Nephron progenitor cell (in vitro differentiated cells): ENCODE measurements around the gene CARD8.
"Not testable (repeated sequence)": the region's sequence is repeated elsewhere in the genome, so short reads cannot be mapped to it uniquely, and the experiment has no call there.

Experiments used
- DNase-seq: peaks from one replicate; pipeline ENCODE4 v3.0.0; 2021
- H3K27ac Mint-ChIP-seq: 2 replicates; pipeline ENCODE4 v1.8.0; 2021; ENCODE audit warnings: mild to moderate bottlenecking, moderate library complexity, mixed read lengths
- H3K27me3 Mint-ChIP-seq: 2 replicates; pipeline ENCODE4 v1.8.0; 2021; ENCODE audit warnings: mild to moderate bottlenecking, low read depth, mixed read lengths; ENCODE audit not compliant: poor library complexity
- H3K36me3 Mint-ChIP-seq: 2 replicates; pipeline ENCODE4 v1.8.0; 2021; ENCODE audit warnings: low read depth, mixed read lengths
- H3K4me1 Mint-ChIP-seq: 2 replicates; pipeline ENCODE4 v1.8.0; 2021; ENCODE audit warnings: mixed read lengths
- H3K4me3 Mint-ChIP-seq: 2 replicates; pipeline ENCODE4 v1.8.0; 2021; ENCODE audit warnings: mild to moderate bottlenecking, moderate library complexity, mixed read lengths
- H3K9me3 Mint-ChIP-seq: 2 replicates; pipeline ENCODE4 v1.8.0; 2021; ENCODE audit warnings: mild to moderate bottlenecking, moderate library complexity, mixed read lengths
- CTCF ChIP-seq: fragments of 200-600 bp; sonication (generic); IDR thresholded peaks from 2 replicates; pipeline ENCODE4 v1.5.0; 2021; ENCODE audit warnings: antibody characterized with exemption

The CARD8 gene

DNA sequence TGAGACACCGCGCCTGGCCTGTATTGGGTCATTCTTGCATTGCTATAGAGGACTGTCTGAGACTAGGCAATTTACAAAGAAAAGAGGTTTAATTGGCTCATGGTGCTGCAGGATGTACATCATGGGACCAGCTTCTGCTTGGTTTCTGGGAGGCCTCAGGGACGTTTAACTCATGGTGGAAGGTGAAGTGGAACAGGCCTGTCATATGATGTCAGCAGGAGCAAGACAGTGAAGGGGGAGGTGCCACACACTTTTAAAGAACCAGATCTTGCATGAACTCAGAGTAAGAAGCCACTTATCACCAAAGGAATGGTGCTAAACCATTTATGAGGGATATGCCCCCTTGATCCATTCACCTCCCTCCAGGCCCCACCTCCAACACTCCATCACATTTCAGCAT is 18.7 kb downstream of the CARD8 start:
- H3K27me3 Mint-ChIP-seq: no peaks in the 10 kb centered on the region
- H3K4me1 Mint-ChIP-seq: no peaks in the 10 kb centered on the region
- no peak for TF ChIP-seq CTCF
- DNase-seq: no peak
- H3K27ac Mint-ChIP-seq: no peak overlapping the region
- H3K4me3 Mint-ChIP-seq: no peak overlapping the region
- H3K36me3 Mint-ChIP-seq: peaks cover 82% of the 10 kb centered on the region
- H3K9me3 Mint-ChIP-seq: no peaks in the 10 kb centered on the region

GRCh38 chr19:48230555-48231129 is 25.1 kb downstream of the CARD8 start:
- H3K4me1 Mint-ChIP-seq: no peaks in the 10 kb centered on the region
- H3K27ac Mint-ChIP-seq: no peak overlapping the region
- TF ChIP-seq CTCF: no peak
- no peak for DNase-seq
- no peak overlapping the region for H3K4me3 Mint-ChIP-seq
- H3K36me3 Mint-ChIP-seq: peaks cover 82% of the 10 kb centered on the region
- peaks cover 17% of the 10 kb centered on the region for H3K9me3 Mint-ChIP-seq
- H3K27me3 Mint-ChIP-seq: peaks cover 4% of the 10 kb centered on the region

- no peak for TF ChIP-seq CTCF
- Mint-ChIP-seq H3K4me3 (no peak overlapping the region), H3K4me1 (peaks cover 11% of the 10 kb centered on the region), H3K27me3 (peaks cover 6% of the 10 kb centered on the region), H3K9me3 (no peaks in the 10 kb centered on the region), H3K36me3 (peaks cover 43% of the 10 kb centered on the region), H3K27ac (no peak overlapping the region)
- DNase-seq: no peak
Observed at GRCh38 chr19:48221628-48222027, 34.1 kb downstream of the CARD8 start.

GRCh38 chr19:48220784-48221183 is 34.9 kb downstream of the CARD8 start:
- peaks cover 11% of the 10 kb centered on the region for H3K4me1 Mint-ChIP-seq
- not testable (repeated sequence) for H3K9me3 Mint-ChIP-seq, H3K27me3 Mint-ChIP-seq

DNA sequence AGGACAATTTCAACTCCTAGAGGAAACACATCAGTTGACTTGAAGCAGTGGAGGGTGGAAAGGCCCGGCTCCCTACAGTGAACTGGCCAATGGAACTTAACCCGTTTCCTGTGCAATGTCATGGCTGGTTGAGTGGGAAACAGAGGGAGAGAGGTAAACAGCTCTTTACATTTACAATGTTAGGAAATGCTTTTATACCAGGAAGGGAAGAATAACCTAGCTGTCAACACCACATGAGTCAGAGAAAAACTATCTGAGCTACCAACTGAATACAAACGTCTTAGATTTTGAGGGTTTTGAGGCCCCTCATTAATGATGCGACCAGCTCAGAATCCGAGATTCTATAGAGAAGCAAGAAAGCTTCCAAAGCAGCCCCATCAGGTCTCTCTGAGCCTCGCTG is 36.7 kb downstream of the CARD8 start:
- H3K27me3 Mint-ChIP-seq: peaks cover 3% of the 10 kb centered on the region
- DNase-seq: no peak
- H3K9me3 Mint-ChIP-seq: no peaks in the 10 kb centered on the region
- H3K36me3 Mint-ChIP-seq: peaks cover 47% of the 10 kb centered on the region
- peak overlapping the region; percentile 81 for H3K27ac Mint-ChIP-seq
- no peak overlapping the region for H3K4me3 Mint-ChIP-seq
- peaks cover 11% of the 10 kb centered on the region for H3K4me1 Mint-ChIP-seq
- no peak for TF ChIP-seq CTCF

More at GRCh38 chr19:48220784-48221183, 34.9 kb downstream of the CARD8 start:
- H3K27ac Mint-ChIP-seq, H3K4me3 Mint-ChIP-seq, DNase-seq: not testable (repeated sequence)
- peaks cover 46% of the 10 kb centered on the region for H3K36me3 Mint-ChIP-seq

- Mint-ChIP-seq H3K9me3 (no peaks in the 10 kb centered on the region), H3K27me3 (peaks cover 3% of the 10 kb centered on the region), H3K4me3 (no peak overlapping the region), H3K27ac (no peak overlapping the region), H3K36me3 (peaks cover 59% of the 10 kb centered on the region), H3K4me1 (peaks cover 11% of the 10 kb centered on the region)
- DNase-seq: no peak
- TF ChIP-seq CTCF: peak; percentile 17
Observed at GRCh38 chr19:48216933-48217332, 38.8 kb downstream of the CARD8 start.
